CD4-positive, alpha-beta T cell treated with Interleukin-17A for 1 hour (primary cell): ENCODE measurements around the gene CAPN14.

Experiments
- DNase-seq: peaks from one replicate; pipeline ENCODE4 v3.0.0-alpha.2; 2020

CAPN14 gene

DNA sequence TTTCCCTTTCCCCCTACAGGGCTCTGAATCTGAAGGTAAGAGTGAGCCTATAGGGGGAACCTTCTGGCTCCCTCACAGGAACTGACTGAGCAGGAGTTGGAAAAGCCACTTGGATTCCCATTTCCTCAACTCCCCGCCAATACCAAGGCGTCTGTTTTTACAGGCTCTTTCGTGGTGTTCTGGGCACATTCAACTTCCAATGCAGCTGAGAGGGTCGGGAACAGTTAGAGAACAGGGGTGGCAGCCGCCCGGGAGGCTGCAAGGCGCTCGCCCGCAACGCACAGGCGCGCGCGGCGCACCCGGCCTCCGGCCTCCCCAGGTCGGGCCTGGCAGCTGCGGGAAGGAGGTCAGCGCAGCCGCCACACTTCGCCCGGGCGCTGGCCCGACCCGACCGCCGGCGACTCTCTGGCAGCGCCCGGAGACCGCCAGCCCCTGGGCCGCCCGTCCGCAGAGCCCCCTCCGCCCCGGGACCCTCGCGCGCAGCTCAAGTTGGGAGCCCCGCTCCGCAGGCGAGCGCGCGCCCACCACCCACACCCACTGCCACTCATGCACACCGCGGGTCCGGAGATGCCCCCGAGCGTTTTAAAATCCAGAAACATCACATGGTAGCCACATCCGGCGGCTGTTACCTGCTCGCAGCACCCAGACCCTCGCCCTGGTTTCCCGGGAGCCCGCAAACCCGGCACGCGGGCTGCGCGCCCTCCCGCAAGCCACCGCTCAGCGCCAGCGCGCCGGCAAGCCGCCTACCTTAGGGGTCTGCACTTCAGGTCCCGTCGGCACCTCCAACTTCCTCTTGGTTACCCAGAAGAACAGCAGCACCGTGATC lies 79.9 kb downstream of the CAPN14 start:
- DNase-seq: no peak

DNA sequence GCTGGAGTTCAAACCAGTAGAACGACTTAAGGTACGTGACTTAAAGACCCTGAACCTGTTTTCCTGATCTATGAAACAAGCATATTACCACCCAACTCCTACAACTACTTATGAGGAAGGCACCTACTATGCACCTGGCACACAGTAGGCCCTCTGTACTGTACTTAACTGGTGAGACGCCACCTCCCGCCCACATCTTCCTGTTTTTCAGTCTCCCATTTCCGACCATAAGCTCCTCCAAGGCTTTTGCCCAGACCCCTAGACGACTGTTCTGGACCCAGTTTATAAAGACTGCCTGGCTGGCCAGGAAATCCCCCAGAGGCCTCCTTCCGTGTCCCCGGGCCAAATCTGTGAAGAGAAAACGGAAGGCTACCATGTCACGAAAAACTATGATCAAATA lies 80.6 kb downstream of the CAPN14 start:
- DNase-seq: no peak

DNA sequence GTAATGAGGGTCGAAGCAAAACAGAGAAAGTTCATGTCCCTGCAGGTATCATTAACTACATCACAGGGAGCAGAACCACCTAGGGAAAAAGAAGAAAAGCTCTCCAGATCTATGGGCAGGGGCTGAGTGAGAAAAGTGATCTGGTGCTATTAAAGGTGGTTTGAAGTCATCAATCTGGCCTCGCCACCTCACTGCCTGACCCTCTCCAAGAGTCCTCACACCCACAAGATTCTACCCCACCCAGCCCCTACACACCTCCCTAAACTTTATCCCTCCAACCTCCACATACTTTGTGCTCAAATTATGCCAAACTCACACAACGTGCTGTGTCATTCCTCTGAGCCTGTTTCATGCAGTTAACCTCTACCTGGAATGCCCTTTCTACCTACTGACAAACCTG lies 81.3 kb downstream of the CAPN14 start:
- no peak for DNase-seq

DNA sequence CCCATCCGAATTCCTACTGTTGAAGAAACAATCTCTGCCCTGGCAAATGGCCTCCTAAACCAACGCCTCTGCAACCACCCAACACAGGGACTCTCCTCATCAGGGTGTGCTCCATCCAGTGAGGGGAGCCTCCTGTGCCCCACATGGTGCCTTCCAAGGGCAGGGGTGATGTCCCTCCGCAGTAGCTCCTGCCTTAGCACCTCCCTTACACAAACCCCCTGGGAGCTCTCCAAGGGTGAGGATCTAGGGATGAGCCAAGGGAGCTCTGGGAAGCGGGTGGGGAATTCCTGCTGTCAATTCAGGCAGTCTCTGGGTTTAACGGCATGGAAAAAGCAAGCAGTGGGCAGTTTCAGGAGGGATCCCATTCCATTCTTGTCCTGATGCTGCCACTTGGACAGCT lies 82.8 kb downstream of the CAPN14 start:
- no peak for DNase-seq

DNA sequence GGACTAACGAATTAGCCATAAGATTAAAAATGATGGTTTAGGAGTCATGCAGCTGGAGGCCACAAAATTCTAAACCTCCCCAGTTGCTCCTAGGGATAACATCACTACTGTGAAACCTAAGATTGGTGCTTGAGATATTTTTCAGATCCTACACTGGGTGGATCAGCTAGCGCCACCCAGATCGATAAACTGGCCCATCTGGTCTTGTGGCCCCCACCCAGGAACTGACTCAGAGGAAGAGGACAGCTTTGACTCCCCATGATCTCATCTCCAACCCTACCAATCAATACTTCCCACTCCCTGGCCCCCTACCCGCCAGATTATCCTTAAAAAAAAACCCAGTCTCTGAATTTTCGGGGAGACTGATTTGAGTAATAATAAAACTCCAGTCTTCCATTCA lies 84.5 kb downstream of the CAPN14 start:
- DNase-seq: no peak

DNA sequence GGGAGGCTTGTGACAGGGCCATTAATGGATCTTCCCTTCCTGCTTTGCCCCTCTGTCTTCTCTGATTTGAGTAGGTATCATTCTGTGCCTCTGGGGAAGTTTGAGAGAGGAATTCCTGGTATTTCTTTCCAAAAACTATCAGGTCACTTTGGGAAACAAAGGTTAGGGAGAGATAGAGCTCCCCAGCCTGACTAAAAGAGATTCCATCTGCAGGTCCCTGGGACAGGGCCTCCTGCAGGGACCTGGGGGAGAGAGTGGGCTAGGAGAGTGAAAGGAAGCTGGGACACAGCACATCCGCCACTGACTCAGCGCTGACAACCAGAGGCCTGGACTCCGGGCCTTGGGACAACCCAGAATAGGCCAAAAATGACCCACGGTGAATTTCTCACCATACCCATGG lies 85.4 kb downstream of the CAPN14 start:
- no peak for DNase-seq

DNA sequence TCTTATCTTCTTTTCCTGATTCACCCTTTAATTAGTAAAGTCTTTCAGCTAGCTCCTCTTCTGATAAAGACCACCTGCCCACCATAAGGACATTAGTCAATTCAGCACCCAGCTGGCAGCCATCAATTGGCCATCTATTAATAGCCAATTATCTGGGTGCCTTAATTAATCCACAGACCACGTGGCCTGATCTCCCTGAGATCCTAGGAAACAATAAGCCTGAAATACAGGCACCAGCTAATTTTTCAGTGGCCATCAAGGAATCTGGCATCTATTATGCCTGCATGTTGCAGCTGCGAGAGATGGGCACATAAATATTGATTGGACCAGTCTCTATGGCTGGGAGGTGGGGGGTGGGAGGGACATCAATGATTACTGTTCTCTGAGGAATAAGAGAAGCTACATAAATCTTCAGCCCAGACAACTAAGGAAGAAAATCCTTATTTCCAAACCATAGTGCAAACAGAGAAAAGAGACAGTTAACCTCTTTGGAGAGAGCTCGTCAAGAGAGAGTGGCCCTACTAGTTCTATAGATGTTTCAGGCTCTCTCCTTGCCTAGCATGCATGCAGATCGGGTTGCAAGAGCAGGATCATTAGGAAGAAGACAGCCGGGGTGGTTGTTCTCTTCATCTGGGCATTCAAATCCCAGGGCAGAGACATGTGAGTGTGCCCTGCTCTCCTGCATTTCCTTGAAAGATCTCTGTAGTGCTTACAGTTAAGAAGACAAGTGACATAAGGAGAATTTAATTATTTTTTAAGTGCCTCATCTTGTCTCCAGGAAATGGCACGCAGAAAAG lies 87.7 kb downstream of the CAPN14 start:
- no peak for DNase-seq

DNA sequence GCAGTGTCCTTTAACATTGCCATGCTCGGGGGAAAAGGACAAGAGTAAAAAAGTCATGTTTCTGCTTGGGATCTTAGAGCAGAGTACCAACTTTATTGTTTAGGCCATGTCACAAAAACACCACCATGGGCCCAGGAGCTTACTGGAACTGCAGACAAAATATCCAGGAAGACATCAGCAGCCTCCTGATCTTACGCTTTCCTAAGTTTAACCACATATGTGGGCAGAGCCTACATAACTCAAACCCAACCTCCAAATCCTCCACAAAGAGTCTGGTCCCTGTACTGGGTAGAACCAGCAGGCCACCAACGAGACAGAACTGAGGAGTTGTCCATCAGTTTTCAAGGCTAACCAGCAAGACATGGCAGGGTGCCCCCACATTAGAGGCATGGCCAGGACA lies 89.4 kb downstream of the CAPN14 start:
- DNase-seq: no peak

DNA sequence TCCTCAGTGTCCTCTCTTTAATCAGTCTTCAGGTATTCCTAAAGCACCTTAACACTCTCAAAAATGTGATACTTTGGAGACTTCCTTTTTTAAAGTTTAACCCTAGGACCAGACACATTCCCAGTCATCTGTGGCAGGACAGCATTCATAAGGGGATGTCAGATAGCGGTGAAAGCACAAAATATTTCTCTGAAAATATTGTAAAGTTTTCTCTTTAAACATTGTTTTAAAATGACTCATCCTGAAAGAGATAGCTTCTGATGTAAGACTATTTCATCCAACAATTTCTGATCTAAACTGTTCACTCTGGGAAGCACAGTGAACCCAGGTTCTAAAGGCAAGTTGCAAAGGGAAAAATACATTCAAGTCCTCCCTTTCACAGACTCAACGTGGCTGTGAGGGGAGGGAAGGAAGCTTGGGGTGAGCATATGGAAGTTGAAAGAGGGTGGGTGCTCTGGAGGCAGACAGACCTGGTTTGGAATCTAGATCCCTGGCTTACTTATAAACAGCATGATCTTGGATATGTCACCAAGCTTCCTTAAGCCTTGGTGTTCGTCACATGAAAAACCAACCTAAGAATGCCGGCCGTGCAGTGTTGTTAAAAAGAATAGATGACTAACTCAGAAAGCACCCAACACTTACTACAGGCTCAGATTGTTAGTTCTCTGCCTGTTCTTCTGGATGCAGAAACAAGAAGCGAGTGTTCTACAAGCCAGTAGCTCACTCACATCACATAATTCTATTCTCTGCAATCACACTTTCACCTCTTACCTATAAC lies 91.2 kb downstream of the CAPN14 start:
- DNase-seq: no peak

DNA sequence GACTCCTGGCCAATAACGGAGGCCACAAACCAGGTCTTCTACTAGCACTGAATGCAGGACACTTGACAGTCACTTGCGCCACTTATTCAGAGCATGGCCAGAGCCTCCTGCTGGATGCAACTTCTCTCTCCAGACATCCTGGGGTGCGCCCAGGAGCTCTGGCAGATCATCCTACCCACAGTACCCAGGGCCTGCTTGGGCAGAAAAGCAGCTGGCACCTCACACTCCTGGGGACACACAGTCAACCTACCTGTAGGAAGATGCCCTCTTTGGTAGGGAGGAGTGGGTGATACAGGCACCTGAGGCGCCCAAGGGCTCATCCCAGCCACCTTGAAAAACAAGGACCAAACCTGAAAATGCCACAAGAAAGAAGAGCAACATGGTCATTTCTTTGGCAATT lies 92.4 kb downstream of the CAPN14 start:
- DNase-seq: no peak
